HEK293 (cell line): ENCODE data around the gene HMGN3.

Experiments
- ZNF391 ChIP-seq: fragments of 450-650 bp; formaldehyde crosslinking; IDR thresholded peaks from 2 replicates; pipeline ENCODE4 v1.5.1; 2016; ENCODE audit warnings: low read depth, missing biosample characterization, missing genetic modification characterization, borderline replicate concordance
- TF ChIP-seq, protein P1 (sequence below): fragments of 450-650 bp; formaldehyde crosslinking; IDR thresholded peaks from 2 replicates; pipeline ENCODE4 v1.5.1; 2016; ENCODE audit warnings: missing biosample characterization, missing genetic modification characterization

DNA sequence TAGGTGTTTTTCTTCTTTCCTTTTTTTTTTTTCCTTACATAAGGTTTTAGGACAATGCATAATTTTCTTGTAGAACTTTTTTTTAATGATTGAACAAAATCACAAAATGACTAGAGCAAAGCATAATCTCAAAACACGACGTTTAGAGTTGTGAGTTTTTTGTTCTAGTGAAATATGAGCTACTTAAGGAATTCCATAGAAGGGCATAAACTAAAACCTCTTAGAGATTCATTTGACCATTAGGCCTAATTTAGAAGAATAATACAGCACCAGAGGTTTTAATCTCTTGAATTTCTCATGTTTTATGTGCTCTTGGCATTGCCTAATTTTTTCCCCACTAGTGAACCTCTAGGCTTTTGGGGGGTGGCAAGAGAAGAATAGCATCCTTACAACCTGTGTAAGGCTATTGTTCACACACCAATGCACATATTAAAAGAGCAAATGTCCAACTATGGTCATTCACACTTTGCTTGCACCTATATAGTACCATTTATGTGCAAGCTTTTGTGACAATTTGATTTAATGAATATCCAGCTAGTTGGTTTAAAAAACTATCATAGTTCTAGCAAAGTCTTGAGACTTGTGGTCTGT, 44.6 kb downstream of the HMGN3 start:
- TF ChIP-seq, protein P1, sequence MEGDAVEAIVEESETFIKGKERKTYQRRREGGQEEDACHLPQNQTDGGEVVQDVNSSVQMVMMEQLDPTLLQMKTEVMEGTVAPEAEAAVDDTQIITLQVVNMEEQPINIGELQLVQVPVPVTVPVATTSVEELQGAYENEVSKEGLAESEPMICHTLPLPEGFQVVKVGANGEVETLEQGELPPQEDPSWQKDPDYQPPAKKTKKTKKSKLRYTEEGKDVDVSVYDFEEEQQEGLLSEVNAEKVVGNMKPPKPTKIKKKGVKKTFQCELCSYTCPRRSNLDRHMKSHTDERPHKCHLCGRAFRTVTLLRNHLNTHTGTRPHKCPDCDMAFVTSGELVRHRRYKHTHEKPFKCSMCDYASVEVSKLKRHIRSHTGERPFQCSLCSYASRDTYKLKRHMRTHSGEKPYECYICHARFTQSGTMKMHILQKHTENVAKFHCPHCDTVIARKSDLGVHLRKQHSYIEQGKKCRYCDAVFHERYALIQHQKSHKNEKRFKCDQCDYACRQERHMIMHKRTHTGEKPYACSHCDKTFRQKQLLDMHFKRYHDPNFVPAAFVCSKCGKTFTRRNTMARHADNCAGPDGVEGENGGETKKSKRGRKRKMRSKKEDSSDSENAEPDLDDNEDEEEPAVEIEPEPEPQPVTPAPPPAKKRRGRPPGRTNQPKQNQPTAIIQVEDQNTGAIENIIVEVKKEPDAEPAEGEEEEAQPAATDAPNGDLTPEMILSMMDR, result no peak
- no peak for TF ChIP-seq ZNF391 (tag by site-specific recombination)
